SK-N-SH (cell line): Measurements from ENCODE around the gene STK4. TPM values are rescaled to one million over a fixed set of nuclear protein-coding genes. Genes with fewer than 3 reads are reported as not detected.

Experiments
- CTCF ChIA-PET: fragments of 300-600, 350-600 bp; formaldehyde crosslinking; extraction: SDS; loops from one replicate; lab custom pipeline; 2021; lab: Yijun Ruan, JAX
- POLR2A ChIA-PET: fragments of 350-600 bp; sonication (Branson Sonifier 250); formaldehyde crosslinking; extraction: SDS; loops from one replicate; lab custom pipeline; 2020; ENCODE audit warnings: antibody characterized with exemption, inconsistent platforms; lab: Yijun Ruan, JAX
- DNase-seq: peaks from one replicate; pipeline ENCODE4 v3.0.0; 2012
- H2AFZ ChIP-seq: fragments of 200-600 bp; sonication (generic); 2 replicates; pipeline ENCODE4 v1.8.1; 2016; ENCODE audit warnings: antibody characterized with exemption, mild to moderate bottlenecking, low read depth
- H3F3A ChIP-seq: fragments of 200-600 bp; sonication (generic); replicated peaks from 2 replicates; pipeline ENCODE3; 2016; ENCODE audit warnings: antibody characterized with exemption, mild to moderate bottlenecking; ENCODE audit not compliant: insufficient read depth
- H3K27ac ChIP-seq, 2 experiments: fragments of 200-500 bp in 1 of 2; fragments of 200-600 bp in 1 of 2; sonication (Bioruptor generic) in 1 of 2; sonication (generic), shearing (Covaris generic) in 1 of 2; 2 replicates each; pipeline versions ENCODE4 v1.5.1 to v1.6.1; 2014 to 2016; ENCODE audit warnings: low read depth in 2 of 2, inconsistent platforms in 1 of 2, low read length in 1 of 2, mild to moderate bottlenecking in 1 of 2, mixed read lengths in 1 of 2
- H3K27me3 ChIP-seq: fragments of 200-600 bp; sonication (generic), shearing (Covaris generic); 2 replicates; pipeline ENCODE4 v1.6.1; 2016; ENCODE audit warnings: mixed run types; ENCODE audit not compliant: insufficient read depth
- H3K36me3 ChIP-seq, 2 experiments: fragments of 200-500 bp in 1 of 2; fragments of 200-600 bp in 1 of 2; sonication (Bioruptor generic) in 1 of 2; sonication (generic) in 1 of 2; replicated peaks in 1 of 2; 2 replicates each; pipeline versions ENCODE3 to v1.5.1; 2014 to 2016; ENCODE audit warnings: low read length in 1 of 2, mild to moderate bottlenecking in 1 of 2; ENCODE audit not compliant: insufficient read depth in 2 of 2, control insufficient read depth in 1 of 2
- H3K4me1 ChIP-seq, 2 experiments: fragments of 200-500 bp in 1 of 2; fragments of 200-600 bp in 1 of 2; sonication (Bioruptor generic) in 1 of 2; sonication (generic), shearing (Covaris generic) in 1 of 2; 2 replicates each; pipeline versions ENCODE4 v1.5.1 to v1.6.1; 2014 to 2016; ENCODE audit warnings: low read depth in 1 of 2, low read length in 1 of 2, mixed run types in 1 of 2; ENCODE audit not compliant: insufficient read depth in 2 of 2, control insufficient read depth in 1 of 2
- H3K4me2 ChIP-seq: fragments of 200-600 bp; sonication (generic), shearing (Covaris generic); 2 replicates; pipeline ENCODE4 v1.6.1; 2017; ENCODE audit warnings: mixed run types
- H3K4me3 ChIP-seq, 2 experiments: fragments of 200-500 bp in 1 of 2; fragments of 200-600 bp in 1 of 2; sonication (Bioruptor generic) in 1 of 2; sonication (generic), shearing (Covaris generic) in 1 of 2; 2 replicates each; pipeline versions ENCODE4 v1.5.1 to v1.8.1; 2014 to 2016; ENCODE audit warnings: low read depth in 2 of 2, inconsistent platforms in 1 of 2, low read length in 1 of 2, mild to moderate bottlenecking in 1 of 2, mixed read lengths in 1 of 2, moderate library complexity in 1 of 2
- H3K79me2 ChIP-seq: fragments of 200-600 bp; sonication (generic); 2 replicates; pipeline ENCODE4 v1.8.1; 2017; ENCODE audit warnings: mild to moderate bottlenecking; ENCODE audit not compliant: insufficient read depth
- H3K9ac ChIP-seq: fragments of 200-600 bp; sonication (generic); 2 replicates; pipeline ENCODE4 v1.6.1; 2017; ENCODE audit warnings: mixed run types
- H3K9me2 ChIP-seq: fragments of 200-600 bp; sonication (generic); 2 replicates; pipeline ENCODE4 v1.6.1; 2017; ENCODE audit warnings: mixed run types
- H3K9me3 ChIP-seq: fragments of 200-600 bp; sonication (generic); 2 replicates; pipeline ENCODE4 v1.6.1; 2017; ENCODE audit warnings: mixed run types, mild to moderate bottlenecking, moderate library complexity
- H4K20me1 ChIP-seq: fragments of 200-600 bp; sonication (generic); 2 replicates; pipeline ENCODE4 v1.6.1; 2017; ENCODE audit warnings: mild to moderate bottlenecking, mixed run types; ENCODE audit not compliant: insufficient read depth
- CHD2 ChIP-seq: fragments of 150-350 bp; IDR thresholded peaks from 2 replicates; pipeline ENCODE4 v1.6.1; 2018; ENCODE audit warnings: low read length; ENCODE audit not compliant: partially characterized antibody
- CTCF ChIP-seq: fragments of 200-600 bp; sonication (generic); IDR thresholded peaks from 2 replicates; pipeline ENCODE4 v1.6.1; 2017; ENCODE audit warnings: antibody characterized with exemption, mild to moderate bottlenecking, moderate library complexity
- ELF1 ChIP-seq: IDR thresholded peaks from 2 replicates; pipeline ENCODE4 v1.4.0; 2012
- EP300 ChIP-seq, 2 experiments: IDR thresholded peaks; 2 replicates each; pipeline versions ENCODE4 v1.4.0 to v1.6.1; 2012; ENCODE audit warnings: borderline replicate concordance in 1 of 2, low read depth in 1 of 2, low read length in 1 of 2
- FOSL2 ChIP-seq: IDR thresholded peaks from 2 replicates; pipeline ENCODE4 v1.4.0; 2012; ENCODE audit warnings: low read depth, mild to moderate bottlenecking, moderate library complexity, borderline replicate concordance
- FOXJ3 ChIP-seq: sonication (generic); formaldehyde crosslinking; IDR thresholded peaks from 2 replicates; pipeline ENCODE4 v1.5.1; 2020; ENCODE audit warnings: mild to moderate bottlenecking, missing genetic modification reagents
- GABPA ChIP-seq: IDR thresholded peaks from 2 replicates; pipeline ENCODE4 v1.4.0; 2012; ENCODE audit warnings: low read depth, mild to moderate bottlenecking
- IRF3 ChIP-seq: fragments of 150-350 bp; IDR thresholded peaks from 2 replicates; pipeline ENCODE4 v1.6.1; 2016; ENCODE audit warnings: mild to moderate bottlenecking, low read depth, low read length
- MAX ChIP-seq: IDR thresholded peaks from 2 replicates; pipeline ENCODE4 v1.4.0; 2012; ENCODE audit warnings: low read depth
- MEF2A ChIP-seq: IDR thresholded peaks from 2 replicates; pipeline ENCODE4 v1.4.0; 2012; ENCODE audit warnings: low read depth, borderline replicate concordance
- MXI1 ChIP-seq: IDR thresholded peaks from 2 replicates; pipeline ENCODE4 v1.6.1; 2012; ENCODE audit warnings: mild to moderate bottlenecking, low read depth, low read length, improper control_type of control experiment
- NFIC ChIP-seq: IDR thresholded peaks from 2 replicates; pipeline ENCODE4 v1.4.0; 2012; ENCODE audit warnings: borderline replicate concordance
- PBX3 ChIP-seq: IDR thresholded peaks from 2 replicates; pipeline ENCODE4; 2012
- RAD21 ChIP-seq: IDR thresholded peaks from 2 replicates; pipeline ENCODE4 v1.6.1; 2012; ENCODE audit warnings: mild to moderate bottlenecking, low read length
- REST ChIP-seq: IDR thresholded peaks from 2 replicates; pipeline ENCODE4 v1.6.1; 2012; ENCODE audit warnings: mild to moderate bottlenecking, low read depth, low read length, moderate library complexity
- TCF12 ChIP-seq: IDR thresholded peaks from 2 replicates; pipeline ENCODE4 v1.4.0; 2012
- TEAD4 ChIP-seq: IDR thresholded peaks from 2 replicates; pipeline ENCODE4 v1.4.0; 2012; ENCODE audit warnings: mild to moderate bottlenecking, borderline replicate concordance; ENCODE audit not compliant: insufficient read depth
- USF1 ChIP-seq: IDR thresholded peaks from 2 replicates; pipeline ENCODE4 v1.4.0; 2012; ENCODE audit warnings: low read depth, borderline replicate concordance
- WGBS: methylation state at CpG from one replicate; pipeline ENCODE4 v1.1.6; 2017; ENCODE audit warnings: low lambda C conversion rate; 5-methylcytosine and 5-hydroxymethylcytosine counted together
- polyA plus RNA-seq, 3 experiments: library from polyadenylated mRNA; depleted of rRNA; stranded (reverse); fragments of >200 nt; gene quantifications; 2 replicates each; pipeline ENCODE4 v1.2.3, GENCODE V29; 2012

STK4 gene
- polyA plus RNA-seq, 1 of the 3 experiments (the other 2 are of a cell fraction), result 11.4 TPM

GRCh38 chr20:44956410-44956809, 9.9 kb upstream of the STK4 start:
- H4K20me1 ChIP-seq, result peaks cover 16% of the 10 kb centered on the region
- H3K4me1 ChIP-seq, result peaks cover 14 to 17% of the 10 kb centered on the region in 2 experiments
- no peaks in the 10 kb centered on the region for H3K27me3 ChIP-seq
- CTCF ChIA-PET, result interaction anchor here (0.9 to 2.8 kb wide), 3 partner anchors 15 to 57 kb away, joined by 3 to 8 read pairs (median 3); partner anchors contain the start of gene PABPC1L
- POLR2A ChIA-PET, result no interaction called here
- H3K9me2 ChIP-seq, result no peaks in the 10 kb centered on the region
- DNase-seq, result no peak
- no peak overlapping the region for H3K4me3 ChIP-seq
- WGBS, result 100% methylated on average over 3 of the region's 3 CpGs
- peaks cover 51% of the 10 kb centered on the region for H3K79me2 ChIP-seq
- H3F3A ChIP-seq, result peaks cover 14% of the 10 kb centered on the region
- TF ChIP-seq EP300 (IDR thresholded peaks at IDR 0.05; ENCODE audit: borderline replicate concordance in 1 of 2, low read depth in 1 of 2, low read length in 1 of 2) (no peak), TCF12 (no peak), MEF2A (no peak), GABPA (no peak), REST (no peak), IRF3 (no peak), USF1 (no peak), TEAD4 (no peak), FOSL2 (no peak), MAX (no peak), CHD2 (no peak), NFIC (no peak), PBX3 (no peak), ELF1 (no peak), MXI1 (no peak), RAD21 (no peak), CTCF (no peak), FOXJ3 (CRISPR knock-in tag) (no peak)
- TF ChIP-seq, all 33 proteins: peak for 0
- Histone ChIP-seq H3K9me3 (no peaks in the 10 kb centered on the region), H3K9ac (no peak overlapping the region), H3K36me3 (peaks cover 41 to 47% of the 10 kb centered on the region in 2 experiments), H2AFZ (no peak overlapping the region), H3K27ac (no peak overlapping the region), H3K4me2 (no peak overlapping the region)
